ENCODE results near the gene WASHC2A.
"Not testable (repeated sequence)": the region's sequence is repeated elsewhere in the genome, so short reads cannot be mapped to it uniquely, and the experiment has no call there.

The WASHC2A gene

DNA sequence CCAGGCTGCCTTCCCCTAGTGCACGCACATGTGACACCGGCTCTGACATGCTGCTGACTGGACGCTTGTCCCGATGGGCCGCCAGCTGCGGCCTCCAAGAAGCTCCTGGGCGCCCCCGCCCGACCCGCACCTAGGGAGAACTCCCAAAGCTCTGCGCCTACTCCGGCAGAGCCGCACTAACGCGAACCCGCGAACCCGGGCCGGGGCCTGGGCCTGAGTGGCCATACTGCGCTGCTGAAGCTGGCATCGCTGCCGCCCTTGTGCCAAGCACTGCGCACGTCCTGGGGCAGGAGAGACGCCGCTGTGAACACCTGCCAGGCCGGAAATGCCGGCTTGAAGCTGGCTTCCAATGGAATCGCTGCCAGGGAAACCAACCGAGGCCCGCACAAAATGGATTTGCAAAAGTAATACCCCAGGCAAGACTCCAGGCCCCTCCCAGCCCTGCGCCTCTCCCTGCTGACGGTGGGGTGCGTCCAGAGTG lies 85.1 kb downstream of the WASHC2A start:
- DNase-seq: no peak

DNA sequence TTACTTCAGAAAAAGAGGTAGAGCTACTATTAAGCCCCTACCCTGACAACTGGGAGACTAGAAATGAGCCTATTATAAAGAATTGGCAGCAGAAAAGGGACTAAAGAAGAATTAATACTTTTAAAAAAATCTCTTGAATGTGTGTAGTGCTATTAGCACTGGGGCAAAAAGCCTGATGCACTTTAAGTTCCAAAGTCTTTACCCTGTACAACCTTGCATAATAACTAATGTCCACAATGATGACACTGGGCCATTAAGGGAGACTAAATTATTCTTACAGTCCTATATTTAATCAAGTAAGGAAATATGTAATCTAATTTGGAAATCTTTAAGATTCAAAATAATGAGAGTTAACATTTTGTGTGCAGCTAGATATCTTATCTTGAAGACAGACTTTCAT lies 90.1 kb downstream of the WASHC2A start:
- DNase-seq: not testable (repeated sequence)

DNA sequence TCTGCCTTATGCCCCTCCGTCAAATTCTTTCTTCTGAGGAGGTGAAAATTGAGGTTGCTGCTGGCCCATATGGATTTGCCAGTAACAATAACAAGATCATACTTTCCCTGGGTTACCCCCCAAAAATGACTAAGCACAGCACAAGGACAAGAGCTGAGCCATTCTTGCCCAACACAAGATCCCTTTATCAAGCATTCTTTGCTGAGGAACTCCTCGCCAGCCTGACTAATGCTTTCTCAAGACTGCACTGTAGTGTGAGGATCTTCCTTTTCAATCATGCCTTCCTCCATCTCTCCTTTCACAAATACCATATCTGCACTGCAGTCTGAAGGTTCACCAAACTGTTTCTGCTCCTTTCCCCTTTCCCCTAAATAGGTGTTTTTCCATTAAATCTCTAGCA lies 92.1 kb downstream of the WASHC2A start:
- not testable (repeated sequence) for DNase-seq

- DNase-seq: not testable (repeated sequence)
Observed at GRCh38 chr10:50165038-50165437, 97.3 kb downstream of the WASHC2A start.

GRCh38 chr10:50167833-50168232 lies 100.1 kb downstream of the WASHC2A start:
- not testable (repeated sequence) for DNase-seq

DNA sequence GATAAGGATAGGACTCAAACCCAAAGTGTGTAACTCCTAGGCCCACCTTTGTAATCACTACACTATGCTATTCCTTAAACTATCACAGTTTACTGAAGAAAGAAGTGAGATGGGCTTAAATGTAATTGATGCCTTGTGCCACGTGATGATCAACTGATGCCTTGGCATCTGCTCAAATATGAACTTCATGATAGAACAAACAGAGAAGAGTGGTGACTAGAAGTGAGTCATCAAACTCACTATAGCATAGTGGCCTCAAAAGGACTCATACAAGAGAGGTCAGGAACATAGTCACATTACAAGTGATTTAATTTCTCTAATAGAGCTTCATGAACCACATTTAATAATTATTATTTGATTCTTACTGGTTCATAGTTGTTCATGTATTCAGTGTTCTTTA lies 101.8 kb downstream of the WASHC2A start:
- DNase-seq: not testable (repeated sequence)

GRCh38 chr10:50174788-50175525 lies 107.2 kb downstream of the WASHC2A start:
- DNase-seq: not testable (repeated sequence)

Measured in GF-D8 (cell line).